CD4-positive, alpha-beta T cell treated with Interleukin-4 for 1 hour (primary cell): Measurements from ENCODE around the gene C12orf60.
"Not testable (repeated sequence)": the region's sequence is repeated elsewhere in the genome, so short reads cannot be mapped to it uniquely, and the experiment has no call there.

Experiments used
- DNase-seq, 2 donors: peaks; one replicate each; pipeline ENCODE4 v3.0.0-alpha.2; 2020 to 2022

Gene C12orf60

GRCh38 chr12:14803011-14803829 lies at the start of gene C12orf60, which contains the start of gene WBP11:
TSS of gene C12orf60 (plus strand) at chr12:14803670. CDS start at chr12:14822936, 19,266 bp downstream.
TSS of gene WBP11 (minus strand) at chr12:14803478. CDS start at chr12:14801383, 2,095 bp downstream.
- DNase-seq = peak; percentile 95 to 97

- DNase-seq = peak in 1 of 2 donors; percentile 28
These were observed 46.9 kb upstream of the C12orf60 start for GRCh38 chr12:14756334-14757143.

- not testable (repeated sequence) for DNase-seq
These were observed 43.7 kb upstream of the C12orf60 start for GRCh38 chr12:14759711-14760280.

GRCh38 chr12:14765398-14765797 lies 38.1 kb upstream of the C12orf60 start:
- DNase-seq = no peak

- not testable (repeated sequence) for DNase-seq
These were observed 37.5 kb upstream of the C12orf60 start for GRCh38 chr12:14766020-14766419.

GRCh38 chr12:14766649-14767215 lies 36.7 kb upstream of the C12orf60 start:
- DNase-seq = no peak

- no peak for DNase-seq
These were observed 35.9 kb upstream of the C12orf60 start for GRCh38 chr12:14767617-14768016.

GRCh38 chr12:14768823-14769405 lies 34.6 kb upstream of the C12orf60 start:
- DNase-seq = peak; percentile 39 to 56

GRCh38 chr12:14769466-14769968 lies 34.0 kb upstream of the C12orf60 start:
- no peak for DNase-seq

- peak; percentile 93 to 94 for DNase-seq
These were observed 33.4 kb upstream of the C12orf60 start for GRCh38 chr12:14769969-14770495.

GRCh38 chr12:14770496-14771461 lies 32.7 kb upstream of the C12orf60 start:
- peak; percentile 97 to 98 for DNase-seq

- peak; percentile 67 to 81 for DNase-seq
These were observed 31.8 kb upstream of the C12orf60 start for GRCh38 chr12:14771651-14772137.

- no peak for DNase-seq
These were observed 30.5 kb upstream of the C12orf60 start for GRCh38 chr12:14772946-14773345.

GRCh38 chr12:14773685-14774073 lies 29.8 kb upstream of the C12orf60 start:
- DNase-seq = no peak

- peak; percentile 95 to 96 for DNase-seq
These were observed 29.2 kb upstream of the C12orf60 start for GRCh38 chr12:14774074-14774905.

- DNase-seq = peak; percentile 16 to 39
These were observed 28.4 kb upstream of the C12orf60 start for GRCh38 chr12:14774906-14775635.

- DNase-seq = no peak
These were observed 27.9 kb upstream of the C12orf60 start for GRCh38 chr12:14775636-14775980.

GRCh38 chr12:14776236-14776961 lies 27.1 kb upstream of the C12orf60 start:
- DNase-seq = peak in 1 of 2 donors; percentile 42
